Tibial nerve (tissue), 4 donors: ENCODE results near the gene C1R. TPM values are rescaled to one million over a fixed set of nuclear protein-coding genes. Genes with fewer than 3 reads are reported as not detected.

Experiments used
- DNase-seq, 2 donors: peaks; one replicate each; pipeline ENCODE4 v3.0.0-alpha.2; 2019; ENCODE audit warnings: low spot score in 2 of 2
- H3K27ac ChIP-seq, 4 donors: fragments of 200-600 bp; sonication (generic) in 3 of 4; one replicate each; pipeline ENCODE4 v1.5.1; 2017 to 2019; ENCODE audit warnings: mild to moderate bottlenecking in 1 of 4
- H3K27me3 ChIP-seq, 2 donors: fragments of 200-600 bp; sonication (generic) in 1 of 2; one replicate each; pipeline versions ENCODE4 v1.5.1 to v1.6.0; 2017 to 2019
- H3K36me3 ChIP-seq, 3 donors: fragments of 200-600 bp; sonication (generic); one replicate each; pipeline ENCODE4 v1.5.1; 2018 to 2019
- H3K4me1 ChIP-seq, 4 donors: fragments of 200-600 bp; sonication (generic) in 3 of 4; one replicate each; pipeline ENCODE4 v1.5.1; 2017 to 2019
- H3K4me3 ChIP-seq, 4 donors: fragments of 200-600 bp; sonication (generic) in 3 of 4; one replicate each; pipeline ENCODE4 v1.5.1; 2017 to 2019; ENCODE audit warnings: mild to moderate bottlenecking in 1 of 4, moderate library complexity in 1 of 4
- H3K9me3 ChIP-seq, 4 donors: fragments of 200-600 bp; sonication (generic) in 3 of 4; one replicate each; pipeline ENCODE4 v1.5.1; 2017 to 2019
- CTCF ChIP-seq, 5 experiments: fragments of 200-600 bp in 3 of 5; fragments of 450-650 bp in 2 of 5; sonication (generic) in 3 of 5; IDR thresholded peaks; one replicate each; pipeline ENCODE4 v1.5.1; 2016 to 2019; ENCODE audit warnings: antibody characterized with exemption in 5 of 5, mild to moderate bottlenecking in 3 of 5, moderate library complexity in 2 of 5
- EP300 ChIP-seq, 2 donors: sonication (generic); formaldehyde crosslinking; IDR thresholded peaks; one replicate each; pipeline ENCODE4 v1.6.1; 2017; ENCODE audit warnings: antibody characterized with exemption in 2 of 2, mild to moderate bottlenecking in 1 of 2
- POLR2A ChIP-seq, 2 donors: fragments of 450-650 bp; IDR thresholded peaks; one replicate each; pipeline ENCODE4 v1.6.1; 2017; ENCODE audit warnings: antibody characterized with exemption in 2 of 2, mild to moderate bottlenecking in 2 of 2, moderate library complexity in 2 of 2
- WGBS, 2 donors: methylation state at CpG; one replicate each; pipeline ENCODE4 v1.1.5; 2018; 5-methylcytosine and 5-hydroxymethylcytosine counted together
- total RNA-seq, 4 donors: library from RNA; depleted of rRNA; stranded (reverse); fragments of >200 nt; gene quantifications; one replicate each; pipeline ENCODE4 v1.1.0, GENCODE V29; 2016

C1R gene
- total RNA-seq, 4 donors from 2014 or later: 528 to 1,237 (median 593) TPM

- Histone ChIP-seq H3K4me3 (peak overlapping the region; percentile 33 to 55 (median 36)), H3K9me3 (no peaks in the 10 kb centered on the region), H3K36me3 (peaks cover 0 to 35% (median 0%) of the 10 kb centered on the region in 3 donors), H3K27me3 (no peaks in the 10 kb centered on the region), H3K4me1 (peaks cover 0 to 55% (median 9%) of the 10 kb centered on the region in 4 donors), H3K27ac (peak overlapping the region; percentile 74 to 93 (median 84))
- no peak for TF ChIP-seq EP300 (IDR thresholded peaks at IDR 0.05)
- no peak for TF ChIP-seq POLR2A (IDR thresholded peaks at IDR 0.05)
- TF ChIP-seq CTCF (IDR thresholded peaks at IDR 0.05): no peak
- 58 to 59% methylated on average over 13 of the region's 13 CpGs for WGBS, 2 donors
- DNase-seq: no peak
Measured at GRCh38 chr12:7061138-7061537, 31.1 kb downstream of the C1R start.

- H3K4me1 ChIP-seq: peaks cover 0 to 53% (median 9%) of the 10 kb centered on the region in 4 donors
- H3K4me3 ChIP-seq: peak within 1 kb of the TSS; percentile 33 to 55 (median 36)
- H3K27me3 ChIP-seq: no peaks in the 10 kb centered on the region
- H3K27ac ChIP-seq: peak within 1 kb of the TSS; percentile 74 to 93 (median 84)
- TF ChIP-seq EP300 (IDR thresholded peaks at IDR 0.05) (peak; percentile 98 to 99), POLR2A (IDR thresholded peaks at IDR 0.05) (peak; percentile 65 to 71), CTCF (IDR thresholded peaks at IDR 0.05) (peak; percentile 54 to 97 (median 89))
- DNase-seq: peak; percentile 66 to 85
- H3K36me3 ChIP-seq: peaks cover 0 to 28% (median 0%) of the 10 kb centered on the region in 3 donors
- H3K9me3 ChIP-seq: no peaks in the 10 kb centered on the region
- WGBS, 2 donors: 10 to 20% methylated on average over 10 of the region's 10 CpGs
Measured at GRCh38 chr12:7060353-7060954, 31.8 kb downstream of the C1R start, which contains the start of gene C1S. Gene C1S, plus strand, starts transcription at chr12:7060718. Its CDS starts 1,195 bp downstream, at chr12:7061913.

- Histone ChIP-seq H3K36me3 (peaks cover 0 to 22% (median 0%) of the 10 kb centered on the region in 3 donors), H3K27me3 (no peaks in the 10 kb centered on the region), H3K27ac (peak overlapping the region; percentile 73 to 93 (median 82)), H3K4me3 (peak overlapping the region in 1 of 4 donors; percentile 55), H3K4me1 (peaks cover 0 to 50% (median 9%) of the 10 kb centered on the region in 4 donors), H3K9me3 (no peaks in the 10 kb centered on the region)
- WGBS, 2 donors: 92 to 93% methylated on average over 4 of the region's 4 CpGs
- DNase-seq: no peak
- TF ChIP-seq CTCF (IDR thresholded peaks at IDR 0.05) (no peak), POLR2A (IDR thresholded peaks at IDR 0.05) (no peak), EP300 (IDR thresholded peaks at IDR 0.05) (no peak)
Measured at GRCh38 chr12:7059780-7060179, 32.5 kb downstream of the C1R start.

GRCh38 chr12:7058850-7059395, 33.3 kb downstream of the C1R start:
- Histone ChIP-seq H3K27ac (peak overlapping the region in 2 of 4 donors; percentile 85 to 93), H3K27me3 (no peaks in the 10 kb centered on the region), H3K4me1 (peaks cover 0 to 42% (median 9%) of the 10 kb centered on the region in 4 donors), H3K36me3 (peaks cover 0 to 16% (median 0%) of the 10 kb centered on the region in 3 donors), H3K4me3 (no peak overlapping the region), H3K9me3 (no peaks in the 10 kb centered on the region)
- TF ChIP-seq POLR2A (IDR thresholded peaks at IDR 0.05): no peak
- no peak for TF ChIP-seq CTCF (IDR thresholded peaks at IDR 0.05)
- no peak for TF ChIP-seq EP300 (IDR thresholded peaks at IDR 0.05)
- no peak for DNase-seq
- WGBS, 2 donors: 92 to 93% methylated on average over 9 of the region's 9 CpGs
